Activated naive CD4-positive, alpha-beta T cell treated with anti-CD3 and anti-CD28 coated beads, Interleukin-2, amount 50 U/mL, for 72 hours (primary cell): ENCODE data around the gene CEP78. TPM values are rescaled to one million over a fixed set of nuclear protein-coding genes. Genes with fewer than 3 reads are reported as not detected.
"Not testable (repeated sequence)": the region's sequence is repeated elsewhere in the genome, so short reads cannot be mapped to it uniquely, and the experiment has no call there.

Experiments used
- ATAC-seq, 2 donors: fragments of 150-1000 bp; cut with Tn5 transposase; 2 replicates each; pipeline ENCODE4 v1.10.0; 2021; ENCODE audit warnings: mild to moderate bottlenecking in 2 of 2, moderate library complexity in 2 of 2
- DNase-seq, 2 donors: peaks; one replicate each; pipeline ENCODE4 v3.0.0; 2021 to 2022; ENCODE audit warnings: low spot score in 2 of 2
- H3K27ac Mint-ChIP-seq, 2 donors: one replicate each; pipeline ENCODE4 v1.8.0; 2022; ENCODE audit warnings: mild to moderate bottlenecking in 2 of 2, mixed read lengths in 2 of 2
- H3K36me3 Mint-ChIP-seq, 2 donors: one replicate each; pipeline ENCODE4 v1.8.0; 2022; ENCODE audit warnings: mixed read lengths in 2 of 2
- H3K9me3 Mint-ChIP-seq, 2 donors: one replicate each; pipeline ENCODE4 v1.8.0; 2022; ENCODE audit warnings: mixed read lengths in 2 of 2
- total RNA-seq, 2 donors: library from RNA; stranded (reverse); gene quantifications; one replicate each; pipeline ENCODE4 v1.2.3, GENCODE V29; 2022

CEP78 gene
- total RNA-seq, 2 donors from 2014 or later, result 33.4 to 40.7 TPM

DNA sequence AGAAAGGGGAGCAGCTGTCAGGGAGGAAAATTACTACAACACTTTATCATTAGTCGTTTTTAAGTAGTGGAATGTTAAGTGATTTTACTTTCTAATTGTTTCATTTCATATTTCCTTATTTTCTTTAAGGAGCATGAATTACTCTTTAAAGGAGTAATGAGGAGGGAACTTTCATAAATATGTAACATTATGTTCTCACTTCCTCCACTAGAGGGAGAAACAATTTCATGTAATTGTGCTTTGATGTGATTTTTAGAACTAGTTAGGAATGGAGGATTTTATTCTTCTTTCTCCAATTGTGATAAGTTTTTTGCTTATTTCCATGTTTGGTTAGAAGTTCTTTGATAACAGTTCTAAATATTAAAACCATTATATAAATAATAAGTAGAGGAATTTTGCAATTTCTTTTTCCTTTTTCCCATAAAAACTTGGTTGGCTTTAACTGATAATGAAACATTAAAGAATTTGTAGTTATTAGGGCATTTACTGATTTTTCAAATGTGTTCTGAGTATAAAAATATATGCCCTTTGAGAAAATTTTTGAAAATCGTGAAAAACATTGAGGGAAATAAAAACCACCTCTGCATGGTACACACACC, 25.6 kb downstream of the CEP78 start:
- ATAC-seq (no peak), DNase-seq (no peak)
- Mint-ChIP-seq H3K27ac (no peak overlapping the region), H3K9me3 (no peaks in the 10 kb centered on the region), H3K36me3 (peaks cover 0 to 9% of the 10 kb centered on the region in 2 donors)

DNA sequence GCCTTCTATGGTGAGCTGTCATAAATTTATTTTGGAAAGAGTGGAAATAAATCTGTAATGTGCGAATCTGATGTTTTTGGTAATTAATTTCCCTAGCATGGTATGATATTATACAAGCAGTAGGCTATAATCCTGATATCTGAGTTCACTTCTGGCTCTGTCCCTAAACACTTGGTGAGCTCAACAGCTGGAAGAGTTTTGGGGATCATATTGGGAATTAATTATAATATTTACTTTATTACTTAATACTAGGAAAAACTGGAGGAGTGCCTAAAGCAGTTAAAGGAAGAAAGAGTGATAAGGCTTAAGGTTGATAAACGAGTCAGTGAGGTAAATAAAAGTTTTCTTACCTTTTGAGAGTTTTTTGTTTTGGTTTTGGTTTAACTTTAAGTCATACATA, 26.8 kb downstream of the CEP78 start:
- H3K9me3 Mint-ChIP-seq, result no peaks in the 10 kb centered on the region
- H3K36me3 Mint-ChIP-seq, result peaks cover 0 to 12% of the 10 kb centered on the region in 2 donors
- no peak for DNase-seq
- ATAC-seq, result no peak
- no peak overlapping the region for H3K27ac Mint-ChIP-seq

DNA sequence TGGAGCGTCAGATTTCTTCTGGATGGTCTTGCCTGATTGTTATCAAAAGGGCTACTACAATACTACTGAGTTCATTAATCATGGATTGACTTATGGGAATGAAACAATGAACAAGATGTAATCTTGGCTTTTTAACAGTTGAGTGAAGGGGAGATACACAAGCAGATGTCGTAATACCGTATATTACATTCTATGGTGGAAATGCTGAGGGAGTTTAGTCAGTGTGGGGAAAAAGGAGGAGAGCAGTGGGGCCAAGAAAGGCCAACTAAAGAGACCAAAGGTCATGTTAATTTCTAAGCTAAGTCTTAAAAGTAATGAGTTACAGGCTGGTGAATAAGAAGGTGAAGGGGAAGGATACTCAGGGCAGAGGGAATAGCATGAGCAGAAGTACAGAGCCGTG, 32.0 kb downstream of the CEP78 start:
- no peak for DNase-seq
- ATAC-seq, result no peak
- H3K36me3 Mint-ChIP-seq, result peaks cover 0 to 32% of the 10 kb centered on the region in 2 donors
- H3K27ac Mint-ChIP-seq, result no peak overlapping the region
- no peaks in the 10 kb centered on the region for H3K9me3 Mint-ChIP-seq

DNA sequence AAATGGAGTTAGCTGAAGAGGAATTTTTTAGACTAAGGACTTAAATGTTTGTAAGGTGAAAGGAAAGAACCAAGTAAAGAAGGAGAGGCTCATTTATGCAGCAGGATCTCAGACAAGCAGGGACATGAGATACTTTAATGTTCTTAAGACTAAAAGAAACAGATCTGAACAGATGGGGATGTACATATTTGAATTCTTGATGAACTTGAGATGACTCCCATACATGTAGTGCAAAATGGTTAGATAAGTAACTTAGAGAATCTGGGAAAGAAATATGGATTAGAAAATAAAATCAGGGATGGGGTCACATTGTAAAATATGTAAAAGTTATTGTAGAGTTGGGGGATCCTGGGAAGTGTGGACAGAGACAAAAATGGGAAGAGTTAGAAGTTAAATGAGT, 33.9 kb downstream of the CEP78 start:
- no peak for ATAC-seq
- peaks cover 0 to 34% of the 10 kb centered on the region in 2 donors for H3K36me3 Mint-ChIP-seq

DNA sequence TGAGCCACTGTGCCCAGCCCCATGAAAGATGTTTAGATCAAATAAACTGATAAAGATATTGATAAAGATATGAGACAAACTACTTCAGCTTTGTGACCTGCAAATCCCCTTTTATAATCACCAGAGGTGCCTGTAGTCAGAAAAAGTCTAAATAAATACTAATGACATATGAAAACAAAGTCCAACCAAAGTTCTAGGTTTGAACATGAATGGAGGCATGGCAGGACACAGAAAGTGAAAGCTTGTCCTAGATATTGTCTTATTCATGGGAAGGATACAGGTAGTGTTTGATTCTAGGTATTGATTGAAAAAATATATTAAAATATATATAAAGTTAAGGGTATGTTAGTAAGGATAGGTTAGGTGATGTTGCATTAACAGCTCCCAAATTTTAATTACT, 36.4 kb downstream of the CEP78 start:
- Mint-ChIP-seq H3K36me3 (peaks cover 0 to 24% of the 10 kb centered on the region in 2 donors), H3K9me3 (no peaks in the 10 kb centered on the region), H3K27ac (no peak overlapping the region)
- DNase-seq (no peak), ATAC-seq (no peak)

More for the DNA sequence above, 33.9 kb downstream of the CEP78 start:
- Mint-ChIP-seq H3K9me3 (no peaks in the 10 kb centered on the region), H3K27ac (no peak overlapping the region)
- no peak for DNase-seq

DNA sequence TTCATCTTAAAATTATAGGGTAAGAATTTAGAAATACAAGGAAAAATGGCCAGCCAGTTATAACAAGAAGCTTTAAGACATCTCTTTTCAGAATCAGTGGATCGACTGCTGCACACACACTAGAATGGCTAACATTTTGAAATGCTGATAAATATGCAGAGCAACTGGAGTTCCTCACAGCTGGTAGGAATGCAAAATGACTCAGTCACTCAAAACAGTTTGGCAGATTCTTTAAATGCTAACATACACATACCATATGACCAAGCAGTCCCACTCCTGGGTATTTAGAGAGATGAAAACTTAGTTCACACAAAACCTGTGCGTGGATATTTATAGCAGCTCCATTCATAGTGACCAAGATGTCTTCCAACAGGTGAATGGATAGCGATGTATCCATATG, 37.9 kb downstream of the CEP78 start:
- no peak for DNase-seq
- Mint-ChIP-seq H3K27ac (no peak overlapping the region), H3K9me3 (no peaks in the 10 kb centered on the region), H3K36me3 (peaks cover 0 to 16% of the 10 kb centered on the region in 2 donors)
- ATAC-seq, result no peak

DNA sequence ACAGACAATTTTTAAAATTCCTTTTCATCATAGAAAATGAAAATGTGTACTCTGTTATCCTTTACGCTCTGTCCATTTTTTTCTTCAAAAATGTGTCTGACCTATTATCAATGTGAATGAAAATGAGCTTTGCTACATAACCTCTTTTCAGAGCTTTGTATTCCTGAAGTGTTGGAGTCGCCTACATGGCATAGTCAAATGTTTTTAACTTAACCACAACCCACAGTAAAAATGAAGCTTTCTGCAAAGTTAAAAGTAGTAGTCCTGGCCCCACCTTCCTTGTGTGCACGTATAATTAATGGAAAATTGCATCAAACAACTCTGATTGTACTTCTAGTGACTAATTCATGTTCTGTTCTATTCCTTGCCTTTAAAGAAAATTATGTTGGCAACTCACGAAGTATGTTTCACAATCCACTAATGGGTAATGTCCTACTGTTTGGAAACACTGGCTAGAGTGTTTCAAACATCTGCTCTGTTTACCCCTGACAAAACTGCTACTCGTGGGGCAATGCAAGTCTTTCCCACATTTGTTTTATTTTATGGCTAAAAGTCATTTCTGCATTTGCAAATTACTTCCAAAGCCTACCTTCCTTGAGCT, 42.4 kb downstream of the CEP78 start:
- peak in 1 of 2 donors; percentile 18 for ATAC-seq
- H3K36me3 Mint-ChIP-seq, result no peaks in the 10 kb centered on the region
- DNase-seq, result no peak
- no peak overlapping the region for H3K27ac Mint-ChIP-seq
- peaks cover 0 to under 1% of the 10 kb centered on the region in 2 donors for H3K9me3 Mint-ChIP-seq

DNA sequence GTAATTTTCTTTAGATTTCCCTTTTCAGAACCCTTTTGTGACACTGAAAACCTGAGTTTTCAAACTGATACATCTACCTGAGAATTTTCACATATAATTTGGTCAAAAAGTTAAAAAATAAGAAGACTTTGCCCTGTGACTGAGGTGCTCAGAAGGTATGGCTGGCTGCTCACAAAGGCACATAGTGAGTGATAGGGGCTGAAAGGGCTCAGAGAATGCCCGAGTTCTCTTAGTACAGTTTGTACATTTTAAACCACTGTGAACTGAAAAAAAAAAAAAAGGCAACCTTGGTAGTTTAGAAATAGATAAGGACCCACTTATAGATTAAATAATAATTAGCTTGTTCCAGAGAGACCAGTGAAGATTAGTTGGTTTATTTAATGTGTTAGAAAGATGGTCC, 42.9 kb downstream of the CEP78 start:
- Mint-ChIP-seq H3K27ac (no peak overlapping the region), H3K36me3 (peaks cover 3% of the 10 kb centered on the region in 2 donors), H3K9me3 (peaks cover 0 to 5% of the 10 kb centered on the region in 2 donors)
- DNase-seq (no peak), ATAC-seq (no peak)

DNA sequence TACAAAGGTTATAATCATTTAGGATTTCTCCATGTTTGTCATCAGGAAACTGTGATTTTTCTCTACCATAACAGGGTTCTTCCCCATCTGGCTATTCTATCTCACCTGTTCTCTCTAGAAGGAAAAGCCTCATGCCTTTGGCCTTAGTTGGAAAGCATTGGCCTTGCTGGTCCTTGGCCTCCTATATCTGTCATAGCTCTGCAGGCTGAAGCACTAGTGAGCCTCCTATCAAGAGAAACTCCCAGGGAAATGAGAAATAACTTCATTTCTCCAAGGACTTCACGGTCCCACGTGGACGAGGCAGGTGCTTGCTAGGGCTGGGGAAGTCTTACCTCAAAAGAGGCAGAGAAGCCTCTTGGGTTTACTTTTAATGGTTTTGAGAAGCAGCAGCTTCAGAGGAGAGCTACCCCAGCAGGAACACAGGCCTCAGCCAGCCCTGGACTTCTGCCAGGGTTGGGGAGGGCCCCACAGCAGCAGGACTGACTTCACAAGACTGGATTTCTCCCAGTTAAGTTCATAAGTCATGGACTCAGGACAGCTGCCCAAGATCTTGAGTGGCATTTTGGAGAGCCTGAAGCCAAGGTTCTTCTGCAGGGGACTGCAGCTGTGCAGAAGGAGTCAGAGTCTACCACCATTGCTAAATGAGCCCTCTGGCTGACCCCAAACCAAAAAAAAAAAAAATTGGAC, 45.2 kb downstream of the CEP78 start:
- ATAC-seq (no peak), DNase-seq (no peak)
- Mint-ChIP-seq H3K36me3 (peaks cover 5 to 6% of the 10 kb centered on the region in 2 donors), H3K27ac (no peak overlapping the region), H3K9me3 (peaks cover 0 to 7% of the 10 kb centered on the region in 2 donors)

DNA sequence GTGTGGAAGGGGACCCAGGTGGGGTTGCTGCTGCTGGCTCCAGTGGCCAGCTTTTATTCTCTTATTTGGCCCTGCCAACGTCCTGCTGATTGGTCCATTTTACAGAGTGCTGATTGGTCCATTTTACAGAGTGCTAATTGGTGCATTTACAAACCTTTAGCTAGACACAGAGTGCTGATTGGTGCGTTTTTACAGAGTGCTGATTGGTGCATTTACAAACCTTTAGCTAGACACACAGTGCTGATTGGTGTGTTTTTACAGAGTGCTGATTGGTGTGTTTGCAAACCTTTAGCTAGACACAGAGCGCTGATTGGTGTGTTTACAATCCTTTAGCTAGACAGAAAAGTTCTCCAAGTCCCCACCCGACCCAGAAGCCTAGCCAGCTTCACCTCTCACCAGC, 48.3 kb downstream of the CEP78 start:
- H3K9me3 Mint-ChIP-seq, ATAC-seq, H3K27ac Mint-ChIP-seq, H3K36me3 Mint-ChIP-seq, DNase-seq: not testable (repeated sequence)

DNA sequence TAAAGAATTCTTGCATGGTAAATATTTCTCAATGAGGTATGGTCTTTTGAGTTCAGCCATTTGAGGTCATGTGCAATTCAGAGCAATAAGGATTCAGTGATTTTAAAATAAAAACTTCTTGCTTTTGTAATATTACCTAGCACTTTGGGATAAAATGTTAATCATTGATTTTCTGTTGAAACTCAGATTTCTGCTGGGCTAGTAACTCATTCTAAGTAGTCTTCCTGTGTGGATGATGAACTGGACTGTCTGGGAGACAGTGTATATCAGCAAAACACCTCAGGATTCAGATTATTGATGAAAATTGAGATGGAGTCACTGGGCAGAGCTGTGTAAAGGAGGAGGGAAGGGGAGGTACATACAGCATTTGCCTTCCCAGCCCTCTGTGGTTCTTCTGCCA, 50.2 kb downstream of the CEP78 start:
- ATAC-seq, result no peak
- Mint-ChIP-seq H3K27ac (no peak overlapping the region), H3K36me3 (peaks cover 5 to 6% of the 10 kb centered on the region in 2 donors), H3K9me3 (peaks cover 0 to 7% of the 10 kb centered on the region in 2 donors)
- DNase-seq, result no peak

DNA sequence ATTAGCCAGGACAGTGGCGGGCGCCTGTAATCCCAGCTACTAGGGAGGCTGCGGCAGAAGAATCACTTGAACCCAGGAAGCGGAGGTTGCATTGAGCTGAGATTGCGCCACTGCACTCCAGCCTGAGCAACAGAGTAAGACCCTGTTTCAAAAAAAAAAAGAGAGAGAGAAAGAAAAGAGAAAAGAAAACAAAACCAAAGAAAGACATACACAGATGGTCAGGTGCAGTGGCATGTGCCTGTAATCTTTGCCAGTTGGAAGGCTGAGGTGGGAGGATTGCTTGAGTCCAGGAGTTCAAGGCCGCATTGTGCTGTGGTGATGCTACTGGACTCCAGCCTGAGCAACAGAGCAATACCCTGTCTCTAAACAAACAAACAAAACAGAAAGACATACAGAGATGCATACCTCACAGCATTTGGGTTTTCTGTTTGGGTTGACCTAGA, 51.1 kb downstream of the CEP78 start:
- H3K9me3 Mint-ChIP-seq, result peaks cover 0 to 7% of the 10 kb centered on the region in 2 donors
- no peak overlapping the region for H3K27ac Mint-ChIP-seq
- ATAC-seq, result no peak
- no peak for DNase-seq
- peaks cover 5 to 6% of the 10 kb centered on the region in 2 donors for H3K36me3 Mint-ChIP-seq

DNA sequence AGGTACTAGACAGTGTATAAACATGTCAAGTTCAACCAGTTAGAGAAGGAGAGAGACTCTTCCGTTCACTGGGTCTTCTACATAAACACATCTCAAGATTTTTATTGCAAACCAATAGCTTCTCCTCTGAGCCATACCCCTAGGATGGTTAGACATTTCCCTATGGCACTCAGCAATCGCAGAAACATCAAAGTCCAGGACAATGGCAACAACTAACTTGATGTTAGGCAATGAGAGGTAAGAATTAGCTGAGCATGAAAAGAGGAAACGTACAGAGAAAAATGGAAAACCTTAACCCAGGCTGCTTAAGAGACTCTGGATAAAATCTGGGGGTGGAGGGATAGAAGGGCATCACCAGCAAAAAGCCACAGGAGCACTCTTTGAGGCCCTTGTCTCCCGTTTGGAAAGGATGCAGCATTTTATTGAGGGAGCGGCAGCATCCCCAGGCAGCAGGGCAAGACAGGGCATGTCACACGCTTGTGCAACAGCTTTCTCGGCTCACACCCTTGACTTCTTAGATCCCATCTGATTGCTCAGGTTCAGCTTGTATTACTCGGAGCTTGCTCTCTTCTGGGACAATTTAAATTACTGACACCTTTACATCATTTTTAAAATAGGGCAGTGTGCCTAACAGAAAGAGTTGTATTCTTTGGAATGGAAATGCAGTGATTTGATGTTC, 52.5 kb downstream of the CEP78 start:
- Mint-ChIP-seq H3K36me3 (peaks cover 5 to 6% of the 10 kb centered on the region in 2 donors), H3K9me3 (peaks cover 0 to 6% of the 10 kb centered on the region in 2 donors), H3K27ac (no peak overlapping the region)
- ATAC-seq, result no peak
- no peak for DNase-seq

DNA sequence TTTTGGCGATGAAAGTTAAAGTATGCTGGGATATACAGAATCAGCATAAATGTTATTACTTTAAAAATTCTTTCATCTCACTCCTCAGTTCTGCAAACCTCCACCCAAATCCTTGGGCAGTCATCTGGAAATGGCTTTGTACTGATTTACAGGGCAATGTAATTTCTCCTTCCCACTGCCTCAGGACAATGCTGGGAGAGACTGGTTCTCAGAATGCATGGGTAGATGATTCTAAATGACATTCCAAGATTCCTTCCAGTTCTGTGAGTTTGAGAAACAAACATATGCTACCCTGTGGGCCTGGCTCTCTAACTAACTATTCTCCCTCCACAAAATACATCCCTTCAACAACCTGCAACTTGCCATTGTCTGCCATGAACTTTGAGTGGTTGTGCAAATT, 53.6 kb downstream of the CEP78 start:
- Mint-ChIP-seq H3K9me3 (no peaks in the 10 kb centered on the region), H3K36me3 (no peaks in the 10 kb centered on the region), H3K27ac (no peak overlapping the region)
- ATAC-seq, result no peak
- DNase-seq, result no peak

DNA sequence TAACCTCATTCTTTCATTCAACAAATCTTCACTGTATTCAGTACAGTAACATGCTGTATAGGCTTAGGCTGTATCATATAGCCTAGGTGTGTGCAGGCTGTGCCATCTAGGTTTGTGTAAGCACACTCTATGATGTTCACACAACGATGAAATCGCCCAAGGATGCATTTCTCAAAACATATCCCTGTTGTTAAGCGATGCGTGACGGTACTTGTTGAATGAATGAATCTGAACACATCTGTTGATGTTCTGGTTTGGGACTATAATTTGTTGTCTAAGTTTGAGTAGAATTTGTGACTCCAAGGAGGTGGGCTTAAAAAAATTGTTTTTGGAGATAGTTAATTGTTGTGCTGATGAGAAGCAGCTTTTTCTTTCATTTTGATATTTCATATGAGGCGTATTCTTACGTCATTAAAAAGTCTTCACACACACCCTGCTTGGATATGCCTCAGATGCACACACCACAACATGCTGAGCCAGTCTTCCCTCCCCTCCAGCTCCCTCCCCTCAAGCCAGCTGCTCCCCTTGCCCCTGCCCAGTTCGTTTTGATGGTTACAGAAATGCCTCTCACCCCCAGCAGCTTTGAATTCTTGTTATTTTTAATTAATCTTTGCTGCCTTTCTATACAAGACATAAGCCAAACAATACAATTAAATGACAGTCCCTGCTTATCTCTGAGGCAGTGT, 55.5 kb downstream of the CEP78 start:
- DNase-seq, result no peak
- no peak overlapping the region for H3K27ac Mint-ChIP-seq
- H3K9me3 Mint-ChIP-seq, result no peaks in the 10 kb centered on the region
- H3K36me3 Mint-ChIP-seq, result peaks cover 0 to under 1% of the 10 kb centered on the region in 2 donors
- ATAC-seq, result no peak

DNA sequence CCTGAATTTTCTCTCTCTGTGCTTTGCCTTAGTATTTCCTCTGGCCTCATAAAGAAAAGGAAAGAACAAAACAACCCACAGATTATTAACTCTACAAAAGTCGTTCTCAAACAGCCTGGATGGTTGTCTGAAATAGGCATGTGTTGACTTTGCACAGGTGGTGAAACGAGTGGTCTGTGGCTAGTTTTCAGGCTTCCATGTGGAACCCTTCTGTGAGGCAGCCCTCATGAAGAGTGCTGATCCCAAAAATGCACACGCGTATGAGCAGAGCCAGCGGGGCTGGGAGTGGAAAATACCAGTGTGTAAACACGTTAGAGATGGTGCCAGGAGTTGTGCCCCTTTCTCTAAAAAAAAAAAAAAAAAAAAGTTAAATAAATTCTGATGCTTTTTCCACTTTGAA, 56.2 kb downstream of the CEP78 start:
- H3K9me3 Mint-ChIP-seq, result no peaks in the 10 kb centered on the region
- DNase-seq (no peak), ATAC-seq (no peak)
- H3K36me3 Mint-ChIP-seq, result peaks cover 0 to 5% of the 10 kb centered on the region in 2 donors
- no peak overlapping the region for H3K27ac Mint-ChIP-seq
